C4-2B (cell line): ENCODE results near the gene TBX21.

Experiments used
- ZFX ChIP-seq: fragments of 450-650 bp; IDR thresholded peaks from 2 replicates; pipeline ENCODE4 v1.6.1; 2017
- TF ChIP-seq, protein P1 (sequence below): fragments of 450-650 bp; conservative IDR thresholded peaks from 2 replicates; pipeline ENCODE4 v1.5.1; 2017; ENCODE audit warnings: mild to moderate bottlenecking

DNA sequence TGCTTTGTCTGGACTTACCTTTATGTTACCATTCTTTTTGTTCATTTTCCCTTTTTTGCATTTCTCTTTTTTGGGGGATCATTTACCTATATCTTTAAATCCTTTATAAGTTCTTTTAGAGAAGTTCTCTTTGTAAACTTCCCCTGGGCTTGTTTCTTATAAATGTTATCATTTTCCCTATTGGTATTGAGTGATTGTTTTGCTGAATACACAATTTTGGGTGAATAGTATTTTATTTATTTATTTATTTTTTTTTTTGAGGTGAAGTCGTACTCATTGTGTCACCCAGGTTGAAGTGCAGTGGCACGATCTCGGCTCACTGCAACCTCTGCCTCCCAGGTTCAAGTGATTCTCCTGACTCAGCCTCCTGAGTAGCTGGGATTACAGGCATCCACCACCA lies 18.4 kb downstream of the TBX21 start:
- TF ChIP-seq, protein P1, sequence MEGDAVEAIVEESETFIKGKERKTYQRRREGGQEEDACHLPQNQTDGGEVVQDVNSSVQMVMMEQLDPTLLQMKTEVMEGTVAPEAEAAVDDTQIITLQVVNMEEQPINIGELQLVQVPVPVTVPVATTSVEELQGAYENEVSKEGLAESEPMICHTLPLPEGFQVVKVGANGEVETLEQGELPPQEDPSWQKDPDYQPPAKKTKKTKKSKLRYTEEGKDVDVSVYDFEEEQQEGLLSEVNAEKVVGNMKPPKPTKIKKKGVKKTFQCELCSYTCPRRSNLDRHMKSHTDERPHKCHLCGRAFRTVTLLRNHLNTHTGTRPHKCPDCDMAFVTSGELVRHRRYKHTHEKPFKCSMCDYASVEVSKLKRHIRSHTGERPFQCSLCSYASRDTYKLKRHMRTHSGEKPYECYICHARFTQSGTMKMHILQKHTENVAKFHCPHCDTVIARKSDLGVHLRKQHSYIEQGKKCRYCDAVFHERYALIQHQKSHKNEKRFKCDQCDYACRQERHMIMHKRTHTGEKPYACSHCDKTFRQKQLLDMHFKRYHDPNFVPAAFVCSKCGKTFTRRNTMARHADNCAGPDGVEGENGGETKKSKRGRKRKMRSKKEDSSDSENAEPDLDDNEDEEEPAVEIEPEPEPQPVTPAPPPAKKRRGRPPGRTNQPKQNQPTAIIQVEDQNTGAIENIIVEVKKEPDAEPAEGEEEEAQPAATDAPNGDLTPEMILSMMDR = no peak
- TF ChIP-seq ZFX = no peak
